DMS53 (cell line): ENCODE data around the gene SUMO3.

Experiments used
- DNase-seq: peaks from one replicate; lab custom pipeline; 2025; lab: John Stamatoyannopoulos, UW

Gene SUMO3

DNA sequence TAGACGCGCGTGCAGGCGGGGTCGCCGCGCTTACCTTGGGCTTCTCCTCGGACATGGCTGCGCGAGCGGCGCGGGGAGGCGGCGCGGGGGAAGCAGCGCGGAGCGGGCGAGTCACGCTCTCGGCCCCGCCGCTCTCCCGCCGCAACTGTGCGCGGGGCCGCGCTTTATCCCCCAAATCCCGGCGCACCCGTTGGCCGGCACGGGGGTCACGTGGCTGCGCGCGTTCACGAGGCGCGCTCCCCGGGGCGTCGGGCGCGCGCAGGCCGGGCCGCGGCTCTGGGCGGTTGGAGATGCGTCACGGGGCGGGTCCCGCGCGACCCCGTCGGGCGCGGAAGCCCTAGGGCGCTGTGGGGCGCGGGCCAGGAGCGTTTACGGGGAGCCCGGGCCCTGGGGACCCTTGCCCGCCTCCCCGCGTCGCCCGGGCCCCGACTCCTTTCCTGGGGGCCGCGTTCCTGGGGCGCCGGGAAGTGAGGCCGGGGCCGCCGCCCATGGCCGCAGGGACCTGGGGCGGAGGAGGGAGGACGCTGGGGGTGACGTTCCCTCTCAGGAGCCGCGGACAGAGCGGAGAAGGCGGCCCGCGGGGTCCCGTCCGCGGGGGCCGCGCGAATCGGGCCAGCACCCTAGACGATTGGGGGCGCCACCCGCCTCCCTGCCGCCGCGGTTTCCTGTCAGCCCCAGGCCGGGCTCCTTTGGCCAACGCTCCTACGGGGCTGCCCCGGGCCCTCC is at the start of gene SUMO3:
Gene SUMO3, minus strand, starts transcription at position 149 of the 726 bp plus-strand sequence. Its CDS starts 94 bp downstream, at position 55.
- peak; percentile 84 for DNase-seq

DNA sequence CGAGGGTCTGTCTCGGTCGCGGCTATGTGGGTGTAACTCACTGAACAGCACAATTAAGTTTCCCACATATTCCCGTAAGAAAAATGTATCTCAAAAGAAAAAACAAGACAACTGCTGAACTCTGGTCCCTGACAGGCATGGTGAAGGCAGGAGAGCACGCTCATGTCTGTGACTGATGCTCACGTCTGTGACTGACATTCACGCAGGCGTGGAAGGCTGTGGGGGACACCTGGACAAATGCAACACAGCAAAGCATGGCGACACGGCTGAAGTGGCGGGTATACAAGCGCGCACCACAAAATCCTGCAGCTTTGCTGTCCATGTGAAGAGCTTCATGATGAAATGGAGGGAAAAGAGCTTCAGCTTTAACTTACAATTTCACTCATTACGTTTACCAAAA is 49.6 kb upstream of the SUMO3 start:
- no peak for DNase-seq

DNA sequence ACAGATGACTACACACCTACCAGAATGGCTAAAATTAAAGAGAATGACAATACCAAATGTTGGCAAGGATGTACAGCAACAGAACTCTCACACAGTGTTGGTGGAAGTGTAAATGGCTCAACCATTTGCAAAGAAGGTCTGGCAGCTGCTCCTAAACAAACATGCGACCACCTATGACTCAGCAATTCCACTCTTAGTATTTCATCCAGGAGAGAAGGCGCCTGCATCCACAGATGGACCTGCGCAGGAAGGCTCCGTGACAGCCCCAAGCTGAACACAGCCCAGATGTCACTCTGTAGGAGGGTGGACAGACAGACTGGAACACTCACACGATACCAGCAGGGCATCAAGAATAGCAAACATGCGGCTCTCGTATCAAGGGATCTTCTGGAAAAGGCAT is 48.9 kb upstream of the SUMO3 start:
- peak; percentile 48 for DNase-seq

DNA sequence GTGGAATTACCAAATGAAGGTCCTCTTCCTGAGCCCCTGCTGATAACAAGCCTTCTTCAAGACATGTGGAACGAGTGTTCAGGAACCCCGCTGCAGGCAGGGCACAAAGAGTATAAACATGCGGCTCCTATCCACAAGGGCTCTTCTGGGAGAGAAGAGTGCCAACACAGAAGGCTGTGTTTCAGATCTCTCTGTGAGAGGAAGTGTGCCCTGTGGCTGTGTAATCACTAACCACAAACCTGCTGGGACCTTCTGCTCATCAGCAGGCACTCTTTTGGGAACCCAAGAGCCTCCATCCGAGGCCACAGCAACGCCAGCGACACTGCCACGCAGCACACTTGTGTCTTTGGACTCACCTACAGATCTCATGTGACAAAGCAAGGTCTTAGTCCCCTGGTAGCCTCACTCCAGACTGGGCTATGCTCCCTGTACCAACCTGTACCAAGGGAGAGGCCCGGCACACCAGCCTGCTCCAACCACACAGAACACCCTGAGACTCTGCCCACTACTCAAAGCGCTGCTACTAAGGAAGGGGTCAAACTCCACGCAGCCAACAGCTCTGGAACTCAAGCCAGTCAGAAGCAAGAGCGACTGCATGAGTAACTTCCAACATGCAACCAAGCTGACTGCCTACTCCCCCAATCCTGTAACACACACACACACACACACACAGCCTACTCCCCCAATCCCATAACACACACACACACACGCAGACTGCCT is 47.9 kb upstream of the SUMO3 start:
- no peak for DNase-seq

DNA sequence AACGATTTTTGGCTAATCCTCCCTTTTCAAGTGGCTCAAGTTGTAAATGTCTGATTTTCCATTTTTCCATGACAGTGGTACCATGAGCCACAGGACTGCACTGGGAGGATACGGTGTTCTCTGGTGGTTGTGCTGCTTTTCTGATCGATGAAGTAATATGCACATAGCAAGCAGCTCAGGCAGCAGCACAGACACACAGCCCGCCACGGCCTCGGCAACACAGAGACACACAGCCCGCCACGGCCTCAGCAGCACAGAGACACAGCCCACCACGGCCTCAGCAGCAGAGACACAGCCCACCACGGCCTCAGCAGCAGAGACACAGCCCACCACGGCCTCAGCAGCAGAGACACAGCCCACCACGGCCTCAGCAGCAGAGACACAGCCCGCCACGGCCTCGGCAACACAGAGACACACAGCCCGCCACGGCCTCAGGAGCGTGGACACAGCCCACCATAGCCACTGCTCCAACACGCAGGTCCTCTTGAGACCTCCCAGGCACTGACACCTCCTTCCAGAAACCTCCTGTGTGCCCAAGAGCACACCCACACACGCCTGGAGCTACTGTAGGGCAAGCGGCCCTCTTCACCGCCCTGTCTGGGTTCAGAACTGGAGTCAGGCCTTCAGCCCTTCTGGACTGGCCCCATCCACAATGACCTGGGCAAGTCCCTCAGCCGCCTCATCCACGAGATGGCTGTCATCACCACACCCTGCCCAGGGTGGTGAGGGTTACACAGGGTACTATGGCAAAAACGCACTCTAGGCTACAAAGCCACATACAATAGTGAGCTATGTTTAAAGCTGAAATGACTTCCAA is 45.2 kb upstream of the SUMO3 start:
- DNase-seq: no peak

DNA sequence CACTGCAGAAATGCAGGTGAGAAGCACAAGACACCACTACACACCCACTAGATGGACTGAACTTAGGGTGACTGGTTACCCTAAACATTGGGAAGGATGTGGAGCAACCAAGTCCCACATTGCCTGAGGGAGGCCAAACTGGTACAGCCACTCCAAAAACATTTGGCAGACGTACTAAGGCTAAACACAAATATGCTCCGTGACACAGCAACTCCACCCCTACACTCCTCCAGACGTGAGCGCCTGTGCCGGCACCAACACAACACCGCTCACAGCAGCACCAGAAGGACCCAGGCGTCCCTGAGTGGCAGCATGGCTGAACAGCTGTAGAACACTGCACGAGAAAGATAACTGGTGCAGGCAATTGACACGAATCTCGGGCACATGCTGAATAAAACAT is 40.9 kb upstream of the SUMO3 start:
- DNase-seq: no peak

DNA sequence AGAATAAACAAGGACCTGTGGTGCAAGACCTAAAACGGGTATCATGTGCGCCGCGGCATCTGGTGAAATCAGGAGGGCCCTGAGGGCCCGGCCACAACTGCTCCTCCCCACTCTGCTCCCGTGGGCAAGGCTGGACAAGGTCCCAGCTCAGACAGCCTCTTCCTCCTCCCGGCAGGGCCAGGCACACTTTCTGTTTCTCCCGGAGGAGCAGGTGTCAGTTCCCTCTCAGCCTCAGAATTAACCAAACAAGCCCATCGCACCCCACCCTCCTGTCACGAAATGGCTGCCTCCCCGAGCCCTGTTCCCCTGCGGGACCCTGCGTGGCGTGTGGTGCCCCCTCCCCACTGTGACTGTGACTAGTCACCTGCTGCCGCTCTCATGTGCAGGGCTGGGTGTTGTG is 40.4 kb upstream of the SUMO3 start:
- no peak for DNase-seq

DNA sequence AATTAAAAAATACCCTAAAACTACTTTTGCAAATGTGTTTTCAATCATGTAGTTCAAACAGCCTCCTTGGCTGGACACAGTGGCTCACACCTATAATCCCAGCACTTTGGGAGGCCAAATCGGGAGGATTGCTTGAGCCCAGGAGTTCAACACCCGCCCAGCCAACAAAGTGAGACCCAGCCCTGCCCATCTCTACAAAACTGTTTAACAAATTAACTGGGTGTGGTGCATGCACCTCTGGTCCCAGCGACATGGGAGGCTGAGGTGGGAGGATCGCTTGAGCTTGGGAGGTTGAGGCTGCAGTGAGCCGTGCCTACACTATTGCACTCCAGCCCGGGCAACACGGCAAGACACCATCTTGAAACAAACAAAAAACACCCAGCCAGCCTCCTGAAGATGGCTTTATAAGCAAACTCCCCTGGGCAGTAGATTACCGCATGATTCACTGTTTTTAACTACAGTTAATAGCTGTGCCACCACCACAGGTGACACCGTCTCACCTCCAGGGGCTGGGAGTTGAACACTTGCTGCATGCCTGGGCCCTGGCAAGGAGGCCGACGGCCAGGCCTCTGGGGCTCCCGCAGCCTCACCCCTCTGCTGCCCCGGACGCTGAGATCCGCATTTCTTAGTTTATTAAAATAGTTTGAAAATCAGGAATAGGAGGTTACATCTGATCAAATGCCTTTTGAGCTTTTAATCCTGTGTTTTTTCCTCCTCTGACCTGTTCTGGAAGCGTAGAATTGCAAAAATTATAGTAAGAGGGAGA is 39.4 kb upstream of the SUMO3 start:
- DNase-seq: no peak

DNA sequence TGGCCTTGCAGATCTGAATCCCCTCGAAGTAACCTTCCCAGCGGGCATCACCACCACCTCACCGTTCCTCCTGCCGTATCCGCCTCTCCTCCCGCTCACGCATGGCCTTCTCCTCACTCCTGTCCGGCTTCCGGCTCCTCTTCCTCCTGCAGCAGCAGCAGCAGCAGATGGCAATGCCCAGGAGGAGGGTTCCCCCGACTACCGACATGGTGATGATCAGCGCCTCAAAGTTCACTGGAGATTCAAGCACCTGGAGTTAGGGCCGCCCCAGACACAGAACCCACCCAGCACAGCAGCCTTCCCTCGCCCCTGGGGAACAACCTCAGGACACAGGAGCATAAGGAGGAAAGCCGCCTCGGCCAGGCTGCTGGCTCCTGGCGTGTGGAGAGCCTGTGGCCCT is 38.3 kb upstream of the SUMO3 start:
- no peak for DNase-seq

DNA sequence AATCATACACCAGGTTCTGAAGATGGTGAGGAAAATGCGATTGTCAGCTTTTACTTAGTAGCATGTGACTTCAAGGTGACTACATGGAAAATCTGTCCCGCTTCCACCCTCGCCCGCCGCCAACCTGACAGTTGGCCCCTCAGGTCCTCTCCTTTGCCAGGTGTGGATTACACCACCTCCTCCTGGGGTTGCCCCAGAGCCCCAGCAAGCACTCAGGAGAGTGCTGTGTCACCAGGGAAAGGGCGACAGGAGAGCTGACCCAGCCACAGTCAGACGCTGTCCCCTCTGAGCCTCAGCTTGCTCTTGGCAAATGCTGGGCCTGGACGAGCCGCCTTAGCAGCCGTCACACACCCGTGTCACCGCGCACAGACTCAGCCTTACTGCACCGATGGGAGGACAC is 37.7 kb upstream of the SUMO3 start:
- no peak for DNase-seq

DNA sequence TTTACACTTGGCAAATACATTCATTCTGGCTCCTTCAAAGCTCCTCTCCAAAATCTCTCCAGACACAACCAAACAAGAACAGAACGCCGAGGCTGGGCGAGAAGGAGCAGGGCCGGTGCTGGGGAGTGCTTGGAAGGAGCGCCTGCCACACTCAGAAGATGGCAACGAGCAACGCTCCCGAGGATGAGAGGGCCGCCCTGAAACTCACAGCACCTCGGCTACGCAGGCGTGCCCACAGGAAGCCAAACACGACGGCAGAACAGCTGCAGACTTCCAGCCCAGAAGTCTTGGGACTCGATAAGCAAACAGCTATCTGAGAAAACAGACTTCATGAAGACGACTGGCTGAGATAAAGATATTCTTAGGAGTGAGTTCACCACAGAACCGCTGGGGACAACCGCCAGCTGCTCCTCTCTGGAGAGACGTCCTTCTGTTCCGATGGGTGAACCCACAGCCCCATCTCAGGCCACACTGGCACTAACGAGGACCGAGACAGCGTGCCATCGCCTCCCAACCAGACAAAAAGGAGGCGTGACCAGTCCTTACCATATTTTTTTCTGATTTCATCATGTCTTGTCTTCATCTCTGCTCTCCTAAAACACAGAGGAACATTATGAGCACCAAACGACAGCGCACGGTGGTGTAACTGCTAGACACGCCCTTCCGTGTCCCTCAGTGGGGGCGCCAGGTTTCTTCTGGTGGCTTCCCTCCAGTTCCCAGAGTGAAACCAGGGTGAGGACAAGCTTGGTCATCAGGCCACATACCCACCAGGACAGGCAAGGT is 37.0 kb upstream of the SUMO3 start:
- no peak for DNase-seq

DNA sequence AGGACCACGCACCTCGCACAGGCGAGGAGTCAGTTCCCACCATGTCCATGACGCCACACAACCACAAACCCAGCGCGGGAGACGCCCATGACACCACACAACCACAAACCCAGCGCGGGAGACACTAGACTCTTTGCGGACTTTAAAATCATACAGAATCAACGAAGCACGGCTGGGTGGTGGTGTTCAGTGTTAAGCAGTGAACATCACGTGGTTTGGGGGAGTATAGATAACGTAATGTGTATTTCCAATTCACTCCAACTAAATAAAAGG is 36.5 kb upstream of the SUMO3 start:
- DNase-seq: no peak

DNA sequence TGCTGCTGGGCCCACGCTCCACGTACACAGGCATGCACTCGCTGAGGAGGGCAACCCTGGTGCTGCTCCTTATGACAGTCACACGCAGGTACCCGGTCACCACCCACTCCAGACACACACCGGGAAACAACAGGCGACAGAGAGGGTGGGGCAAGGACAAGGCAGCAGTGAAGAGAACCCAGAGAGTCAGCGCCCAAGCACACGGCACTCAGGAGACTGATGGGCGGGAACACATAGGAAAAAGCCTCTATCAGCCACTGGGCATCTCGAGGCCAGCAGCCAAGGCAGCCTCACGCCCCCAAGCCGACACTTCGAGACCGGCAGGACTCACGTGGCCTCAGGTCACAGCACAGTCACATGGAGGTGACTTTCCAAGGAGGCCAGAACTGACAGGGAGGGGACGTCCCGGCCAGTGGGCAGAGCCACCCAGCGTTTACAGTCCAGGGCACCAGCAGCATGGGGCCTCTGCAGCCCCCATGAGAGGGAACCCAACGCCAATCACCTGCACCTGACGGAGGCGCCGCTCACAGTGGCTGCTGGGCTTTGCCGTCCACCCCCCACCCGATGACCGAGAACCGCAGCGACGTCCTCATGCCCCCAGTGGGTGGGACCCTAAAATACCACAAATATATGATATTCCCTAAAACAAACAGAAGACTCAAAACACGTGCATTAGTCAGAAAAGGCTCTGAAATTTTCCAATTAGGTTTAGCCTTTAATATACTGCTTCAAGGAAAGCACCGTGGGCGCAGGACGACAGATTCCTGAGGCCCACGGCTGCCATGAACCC is 35.9 kb upstream of the SUMO3 start:
- no peak for DNase-seq

DNA sequence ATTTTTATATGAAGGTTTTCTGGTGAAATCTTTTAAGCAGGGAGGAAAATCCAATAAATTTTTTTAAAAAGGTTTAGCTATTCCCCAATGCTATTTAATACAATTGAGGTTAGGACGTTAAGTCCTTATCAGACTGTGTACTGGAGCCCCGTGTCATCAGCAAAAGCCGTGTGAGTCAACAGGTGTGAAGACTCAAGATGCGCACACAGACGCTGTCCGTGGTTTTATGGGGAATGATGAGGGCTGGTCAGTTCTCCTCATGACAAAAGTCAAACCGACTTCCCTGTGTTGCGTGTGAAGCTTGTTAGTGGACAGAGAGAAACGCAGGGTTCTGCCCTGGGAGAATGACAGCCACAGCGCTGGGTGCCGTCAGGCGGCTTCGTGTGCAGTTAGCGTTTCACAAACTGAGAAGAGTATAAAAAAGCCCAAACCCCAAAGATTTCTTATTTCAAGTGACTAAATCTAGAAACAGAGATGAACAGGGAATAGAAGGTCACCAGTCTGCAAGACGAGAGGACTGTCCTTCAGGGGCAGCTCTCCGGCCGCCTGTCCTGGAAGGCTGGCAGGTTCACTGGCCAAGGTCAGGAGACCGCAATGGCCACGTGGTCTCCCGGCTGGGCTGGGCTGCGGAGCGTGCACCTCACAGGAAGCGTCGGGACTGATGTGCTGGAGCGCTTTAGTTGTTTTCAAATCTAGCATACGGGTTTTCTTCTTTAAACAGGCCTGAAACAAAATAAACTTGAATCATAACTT is 33.2 kb upstream of the SUMO3 start:
- DNase-seq: no peak

DNA sequence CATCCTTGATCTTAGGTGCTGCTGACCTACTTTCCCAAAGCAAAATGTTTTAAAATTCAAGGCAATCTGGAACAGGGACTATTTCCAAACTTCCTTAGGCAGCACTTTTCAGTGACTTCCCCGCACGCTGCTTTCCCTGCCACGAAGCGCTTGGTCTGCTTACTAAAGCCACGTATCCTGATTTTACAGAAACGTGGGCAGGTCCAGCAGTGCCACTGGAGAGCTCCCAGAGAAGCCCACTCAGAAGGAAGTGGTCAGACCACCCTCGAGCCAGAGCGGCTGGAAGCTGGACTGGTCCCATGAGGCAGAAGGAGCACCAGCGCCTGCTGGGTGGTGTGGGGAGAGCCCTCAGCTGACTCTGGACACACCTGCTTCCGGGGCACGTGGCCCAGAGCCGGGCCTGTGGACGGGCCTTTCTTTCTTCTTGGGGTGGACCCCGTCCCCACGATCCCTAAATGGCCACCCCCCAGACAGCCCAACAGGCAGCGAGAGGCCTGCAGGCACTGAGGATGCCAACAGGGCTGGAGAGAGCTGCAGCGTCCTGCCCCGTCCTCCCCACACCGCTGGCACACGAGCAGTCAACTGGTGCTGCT is 32.4 kb upstream of the SUMO3 start:
- no peak for DNase-seq

DNA sequence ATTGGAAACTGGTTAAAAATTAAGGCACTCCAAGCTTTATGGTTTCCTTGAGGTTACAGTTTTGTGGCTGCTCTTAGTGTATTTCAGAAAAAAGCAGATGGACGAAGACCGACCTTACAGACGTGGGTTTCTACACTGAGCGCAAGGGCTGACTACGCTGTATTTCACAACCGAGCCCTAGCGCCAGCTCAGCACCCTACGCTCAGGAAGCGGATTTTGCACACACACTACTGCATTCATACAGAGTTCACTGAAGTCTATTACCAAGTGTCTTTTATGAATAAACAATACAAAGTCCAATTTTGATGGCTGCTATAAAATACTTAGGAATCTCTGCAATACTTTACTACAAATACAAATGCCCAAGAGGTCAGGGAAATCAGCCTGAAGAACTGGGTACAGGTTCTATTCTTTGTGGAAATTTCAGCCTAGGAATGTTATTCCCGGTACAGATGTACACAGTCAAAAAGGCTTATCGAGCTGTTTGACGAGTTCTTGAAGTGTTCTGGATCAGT is 31.8 kb upstream of the SUMO3 start:
- DNase-seq: peak; percentile 31

DNA sequence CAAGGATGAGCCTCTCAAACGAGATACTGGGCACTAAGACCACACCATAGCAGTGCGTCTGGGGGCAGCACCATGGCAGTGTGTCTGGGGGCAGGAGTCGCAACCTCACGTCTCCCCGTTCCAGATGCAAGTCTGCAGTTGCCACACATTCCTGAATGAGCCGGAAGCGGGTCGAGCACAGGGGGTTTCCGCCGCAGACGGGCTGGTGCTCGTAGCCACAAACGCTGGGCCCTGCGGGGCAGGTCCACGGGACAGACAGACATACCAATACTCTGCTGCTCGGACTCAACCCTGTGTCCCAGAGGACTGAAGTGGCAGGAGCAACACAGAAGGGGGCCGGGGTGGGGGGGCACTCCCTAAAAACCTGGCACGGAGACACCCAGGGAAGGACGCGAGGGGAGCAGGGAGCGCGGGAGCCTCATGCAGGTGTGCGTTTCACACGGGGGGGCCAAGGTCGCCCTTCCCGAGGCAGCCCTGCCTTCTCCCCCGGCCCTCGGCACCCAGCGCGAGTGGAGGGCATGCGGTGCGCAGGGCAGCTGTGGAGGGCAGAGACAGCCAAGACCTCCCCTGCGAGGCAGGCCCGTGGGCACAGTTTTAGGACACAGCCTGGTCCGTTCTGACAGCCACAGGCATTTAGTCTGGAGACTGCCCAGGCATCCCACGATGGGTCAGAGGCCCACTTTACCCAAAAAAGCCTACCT is 31.1 kb upstream of the SUMO3 start:
- no peak for DNase-seq

DNA sequence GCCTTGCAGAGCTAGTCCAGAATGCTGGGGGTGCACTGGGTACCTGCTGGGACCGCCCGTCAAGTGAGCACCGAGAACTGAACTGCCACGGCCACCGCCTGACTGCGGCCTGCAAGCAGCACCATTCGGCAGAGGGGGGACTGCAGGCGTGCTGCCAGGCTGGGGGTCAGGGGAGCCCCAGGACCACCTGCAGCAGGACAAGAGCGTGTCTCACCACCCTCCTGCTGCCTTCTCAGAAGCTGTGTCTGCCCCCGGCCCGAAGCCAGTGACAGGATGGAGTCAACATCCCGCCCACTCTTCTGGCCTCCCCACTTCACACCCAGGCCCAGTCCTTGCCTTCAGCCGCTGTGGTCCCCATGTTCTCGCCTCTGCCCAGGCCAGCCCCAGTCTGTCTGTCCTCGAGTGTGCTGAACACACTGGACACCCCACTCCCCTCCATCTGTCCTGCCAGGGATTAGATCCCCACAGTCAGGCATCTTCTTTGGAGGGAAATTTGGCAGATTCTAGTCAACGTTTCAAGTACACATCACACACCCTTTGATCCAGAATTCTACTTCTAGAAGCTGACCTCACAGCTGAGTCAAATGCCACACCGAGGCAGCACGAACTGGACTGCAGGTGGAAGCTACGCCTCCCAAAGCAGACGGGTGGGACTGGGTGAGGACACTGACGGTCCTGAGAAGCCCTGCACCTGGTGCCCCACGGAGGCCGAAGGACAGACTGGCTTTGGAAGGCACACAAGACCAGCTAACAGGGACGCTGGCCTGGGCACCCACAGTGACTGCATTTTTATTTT is 29.6 kb upstream of the SUMO3 start:
- DNase-seq: no peak
